Measurements from ENCODE around the gene ZBTB12. TPM values are rescaled to one million over a fixed set of nuclear protein-coding genes. Genes with fewer than 3 reads are reported as not detected.

ZBTB12 gene
- total and polyA plus RNA-seq, 4 donors, result 1.2 to 4.9 (median 2.6) TPM

DNA sequence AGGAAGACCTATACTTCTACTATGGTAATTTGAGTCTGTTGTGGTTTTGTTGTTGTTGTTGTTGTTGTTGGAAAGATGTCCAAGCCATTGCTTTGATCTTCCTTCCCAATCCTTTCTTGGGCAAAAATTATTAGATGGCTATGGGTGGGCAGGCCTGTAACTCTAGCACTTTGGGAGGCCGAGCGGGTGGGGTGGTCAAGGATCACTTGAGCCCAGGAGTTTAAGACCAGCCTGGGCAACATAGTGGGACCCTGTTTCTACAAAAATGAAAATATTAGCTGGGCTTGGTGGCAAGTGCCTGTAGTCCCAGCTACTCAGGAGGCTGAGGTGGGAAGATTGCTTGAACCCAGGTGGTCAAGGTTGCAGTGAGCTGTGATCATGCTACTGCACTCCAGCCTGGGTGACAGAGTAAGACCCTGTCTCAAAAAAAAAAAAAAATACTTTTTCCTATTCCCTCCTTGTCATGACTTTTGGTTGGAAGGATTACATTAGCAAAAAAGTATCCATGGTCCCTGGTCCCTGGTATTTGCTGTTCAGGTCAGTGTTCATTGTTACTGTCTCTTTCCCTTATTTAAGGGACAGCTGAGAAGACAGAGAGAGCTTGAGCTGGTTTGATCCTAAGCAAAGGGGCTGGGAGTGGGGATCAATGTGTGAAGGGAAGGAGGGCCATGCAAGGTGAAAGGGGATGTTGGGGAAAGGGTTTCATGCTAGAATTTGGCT is 51.0 kb downstream of the ZBTB12 start:
- no peaks in the 10 kb centered on the region for H3K9me3 ChIP-seq (ENCODE audit: control insufficient read depth, low read length)
- ATAC-seq (ENCODE audit: low FRiP score) (no peak), DNase-seq (no peak)
- H3K27ac ChIP-seq (ENCODE audit: low read depth in 1 of 2, low read length in 2 of 2), result no peak overlapping the region
- intact Hi-C loops (cut with DNase I), result no loop called here
- no peaks in the 10 kb centered on the region for H3K4me1 ChIP-seq (ENCODE audit: control insufficient read depth in 1 of 2, insufficient read depth in 2 of 2, low read length in 2 of 2)
- no peaks in the 10 kb centered on the region for H3K27me3 ChIP-seq (ENCODE audit: control insufficient read depth in 1 of 2, insufficient read depth in 2 of 2, low read length in 1 of 2)
- H3K36me3 ChIP-seq (ENCODE audit: control insufficient read depth in 1 of 2, insufficient read depth in 2 of 2, low read length in 1 of 2), result no peaks in the 10 kb centered on the region
- no peak overlapping the region for H3K4me3 ChIP-seq (ENCODE audit: low read length in 2 of 2)
- 95 to 97% methylated on average over 2 of the region's 2 CpGs for WGBS, 2 donors

Other genes with a start within 250 kb of the ZBTB12 start
Only the 30 nearest of the 37 such genes appear.
- gene LY6G5C, start 221.0 kb downstream of the ZBTB12 start, total RNA-seq, result 1 to 10 TPM; 1.2 to 3.3 TPM
- gene LY6G5C, start 221.0 kb downstream of the ZBTB12 start, polyA plus RNA-seq, result 1 to 10 TPM; 3.3 to 5.9 TPM
- gene ABHD16A, start 198.8 kb downstream of the ZBTB12 start, total RNA-seq, result 10 to 100 TPM; 41.8 to 48.1 TPM
- gene ABHD16A, start 198.8 kb downstream of the ZBTB12 start, polyA plus RNA-seq, result 10 to 100 TPM; 12.9 to 50.1 TPM
- not detected for gene LY6G6F, start 195.2 kb downstream of the ZBTB12 start, total RNA-seq
- not detected for gene LY6G6F, start 195.2 kb downstream of the ZBTB12 start, polyA plus RNA-seq
- not detected for gene LY6G6D, start 186.7 kb downstream of the ZBTB12 start, total RNA-seq
- gene LY6G6D, start 186.7 kb downstream of the ZBTB12 start, polyA plus RNA-seq, result not detected
- gene LY6G6C, start 180.3 kb downstream of the ZBTB12 start, total RNA-seq, result not detected
- not detected for gene LY6G6C, start 180.3 kb downstream of the ZBTB12 start, polyA plus RNA-seq
- under 1 TPM; 0.84 to 0.96 TPM for gene MPIG6B, start 178.7 kb downstream of the ZBTB12 start, total RNA-seq
- gene MPIG6B, start 178.7 kb downstream of the ZBTB12 start, polyA plus RNA-seq, result not detected
- 100 to 1,000 TPM; 122 to 133 TPM for gene DDAH2, start 172.8 kb downstream of the ZBTB12 start, total RNA-seq
- 100 to 1,000 TPM; 118 to 189 TPM for gene DDAH2, start 172.8 kb downstream of the ZBTB12 start, polyA plus RNA-seq
- 100 to 1,000 TPM; 303 to 322 TPM for gene CLIC1, start 165.6 kb downstream of the ZBTB12 start, total RNA-seq
- 100 to 1,000 TPM; 331 to 368 TPM for gene CLIC1, start 165.6 kb downstream of the ZBTB12 start, polyA plus RNA-seq
- 10 to 100 TPM in 1 of 2 donors, 1 to 10 TPM in 1; 5.9 to 15.1 TPM for gene MSH5, start 162.1 kb downstream of the ZBTB12 start, total RNA-seq
- gene MSH5, start 162.1 kb downstream of the ZBTB12 start, polyA plus RNA-seq, result 1 to 10 TPM in 1 of 2 donors, not detected in 1; 7.0 TPM
- 1 to 10 TPM in 1 of 2 donors, under 1 TPM in 1; 0.68 to 2.9 TPM for gene SAPCD1, start 139.4 kb downstream of the ZBTB12 start, total RNA-seq
- gene SAPCD1, start 139.4 kb downstream of the ZBTB12 start, polyA plus RNA-seq, result 1 to 10 TPM in 1 of 2 donors, not detected in 1; 3.2 TPM
- 1 to 10 TPM in 1 of 2 donors, under 1 TPM in 1; 0.58 to 1.3 TPM for gene VWA7, start 124.8 kb downstream of the ZBTB12 start, total RNA-seq
- gene VWA7, start 124.8 kb downstream of the ZBTB12 start, polyA plus RNA-seq, result under 1 TPM in 1 of 2 donors, not detected in 1; 0.23 TPM
- gene VARS1, start 106.3 kb downstream of the ZBTB12 start, total RNA-seq, result 10 to 100 TPM; 44.4 to 49.6 TPM
- 10 to 100 TPM in 1 of 2 donors, 1 to 10 TPM in 1; 9.8 to 26.4 TPM for gene VARS1, start 106.3 kb downstream of the ZBTB12 start, polyA plus RNA-seq
- gene LSM2, start 95.1 kb downstream of the ZBTB12 start, total RNA-seq, result 10 to 100 TPM; 32.4 to 33.4 TPM
- 10 to 100 TPM; 41.7 to 42.2 TPM for gene LSM2, start 95.1 kb downstream of the ZBTB12 start, polyA plus RNA-seq
- 1 to 10 TPM; 1.9 TPM for gene HSPA1L, start 86.8 kb downstream of the ZBTB12 start, total RNA-seq
- 1 to 10 TPM; 1.3 to 2.1 TPM for gene HSPA1L, start 86.8 kb downstream of the ZBTB12 start, polyA plus RNA-seq
- 100 to 1,000 TPM; 194 to 454 TPM for gene HSPA1A, start 86.5 kb downstream of the ZBTB12 start, total RNA-seq
- gene HSPA1A, start 86.5 kb downstream of the ZBTB12 start, polyA plus RNA-seq, result 10 to 100 TPM; 55.1 to 98.7 TPM
- gene HSPA1B, start 74.3 kb downstream of the ZBTB12 start, total RNA-seq, result 100 to 1,000 TPM; 155 to 332 TPM
- gene HSPA1B, start 74.3 kb downstream of the ZBTB12 start, polyA plus RNA-seq, result 10 to 100 TPM; 23.2 to 61.1 TPM
- gene NEU1, start 39.3 kb downstream of the ZBTB12 start, total RNA-seq, result 10 to 100 TPM; 23.9 to 24.6 TPM
- 10 to 100 TPM; 20.3 to 23.7 TPM for gene NEU1, start 39.3 kb downstream of the ZBTB12 start, polyA plus RNA-seq
- 1 to 10 TPM in 1 of 2 donors, under 1 TPM in 1; 0.60 to 1.5 TPM for gene SLC44A4, start 23.1 kb downstream of the ZBTB12 start, total RNA-seq
- gene SLC44A4, start 23.1 kb downstream of the ZBTB12 start, polyA plus RNA-seq, result 10 to 100 TPM in 1 of 2 donors, under 1 TPM in 1; 0.31 to 12.0 TPM
- 10 to 100 TPM; 23.6 to 40.4 TPM for gene EHMT2, start 4.4 kb downstream of the ZBTB12 start, total RNA-seq
- 10 to 100 TPM; 16.7 to 56.8 TPM for gene EHMT2, start 4.4 kb downstream of the ZBTB12 start, polyA plus RNA-seq
- 10 to 100 TPM; 20.8 to 46.6 TPM for gene C2, start 25.6 kb upstream of the ZBTB12 start, total RNA-seq
- 10 to 100 TPM in 1 of 2 donors, 1 to 10 TPM in 1; 5.6 to 16.7 TPM for gene C2, start 25.6 kb upstream of the ZBTB12 start, polyA plus RNA-seq
- 100 to 1,000 TPM in 1 of 2 donors, 10 to 100 TPM in 1; 56.7 to 141 TPM for gene CFB, start 44.0 kb upstream of the ZBTB12 start, total RNA-seq
- 10 to 100 TPM; 26.4 to 90.4 TPM for gene CFB, start 44.0 kb upstream of the ZBTB12 start, polyA plus RNA-seq
- gene NELFE, start 56.9 kb upstream of the ZBTB12 start, total RNA-seq, result 10 to 100 TPM; 42.2 to 55.5 TPM
- gene NELFE, start 56.9 kb upstream of the ZBTB12 start, polyA plus RNA-seq, result 10 to 100 TPM; 61.9 to 71.5 TPM
- gene SKIC2, start 57.1 kb upstream of the ZBTB12 start, total RNA-seq, result 10 to 100 TPM; 53.8 to 90.3 TPM
- 100 to 1,000 TPM in 1 of 2 donors, 10 to 100 TPM in 1; 26.7 to 188 TPM for gene SKIC2, start 57.1 kb upstream of the ZBTB12 start, polyA plus RNA-seq
- 10 to 100 TPM; 20.2 to 20.5 TPM for gene DXO, start 70.1 kb upstream of the ZBTB12 start, total RNA-seq
- gene DXO, start 70.1 kb upstream of the ZBTB12 start, polyA plus RNA-seq, result 10 to 100 TPM in 1 of 2 donors, 1 to 10 TPM in 1; 5.1 to 41.7 TPM
- 100 to 1,000 TPM; 146 to 258 TPM for gene C4A, start 80.0 kb upstream of the ZBTB12 start, total RNA-seq
- 10 to 100 TPM in 1 of 2 donors, 1 to 10 TPM in 1; 7.4 to 43.6 TPM for gene C4A, start 80.0 kb upstream of the ZBTB12 start, polyA plus RNA-seq
- 100 to 1,000 TPM; 149 to 225 TPM for gene C4B, start 112.7 kb upstream of the ZBTB12 start, total RNA-seq
- 10 to 100 TPM; 10.8 to 49.3 TPM for gene C4B, start 112.7 kb upstream of the ZBTB12 start, polyA plus RNA-seq
- 1 to 10 TPM; 2.2 to 2.3 TPM for gene CYP21A2, start 136.3 kb upstream of the ZBTB12 start, total RNA-seq
- gene CYP21A2, start 136.3 kb upstream of the ZBTB12 start, polyA plus RNA-seq, result 1 to 10 TPM in 1 of 2 donors, not detected in 1; 3.6 TPM
- gene TNXB, start 207.3 kb upstream of the ZBTB12 start, total RNA-seq, result 100 to 1,000 TPM; 146 to 441 TPM
- gene TNXB, start 207.3 kb upstream of the ZBTB12 start, polyA plus RNA-seq, result 10 to 100 TPM; 11.1 to 86.1 TPM
- 10 to 100 TPM; 56.2 to 90.9 TPM for gene ATF6B, start 226.2 kb upstream of the ZBTB12 start, total RNA-seq
- 10 to 100 TPM; 12.9 to 93.1 TPM for gene ATF6B, start 226.2 kb upstream of the ZBTB12 start, polyA plus RNA-seq
- 1 to 10 TPM; 1.9 to 4.7 TPM for gene FKBPL, start 228.2 kb upstream of the ZBTB12 start, total RNA-seq
- gene FKBPL, start 228.2 kb upstream of the ZBTB12 start, polyA plus RNA-seq, result 1 to 10 TPM; 3.4 to 4.8 TPM

Measured in aorta (tissue), 5 donors.